ENCODE measurements around the gene IVL.

GRCh38 chr1:152959801-152960451 lies 51.6 kb downstream of the IVL start:
- TF ChIP-seq CTCF (IDR thresholded peaks at IDR 0.05) (no peak), POLR2A (IDR thresholded peaks at IDR 0.05) (no peak)

All from tibial nerve (tissue), 3 donors.